ENCODE results near the gene IDH2.

- TF ChIP-seq MAX (IDR thresholded peaks at IDR 0.05; ENCODE audit: low read depth, low read length), result no peak
- no peak for TF ChIP-seq CTCF (IDR thresholded peaks at IDR 0.05; ENCODE audit: low read depth, low read length)
- TF ChIP-seq POLR2A (IDR thresholded peaks at IDR 0.05; ENCODE audit: extremely low read depth, insufficient read length), result no peak
Measured at GRCh38 chr15:90099868-90100831, 2.1 kb downstream of the IDH2 start.

Measured in NB4 (cell line).